ENCODE data around the gene RPS4Y1. TPM values are rescaled to one million over a fixed set of nuclear protein-coding genes. Genes with fewer than 3 reads are reported as not detected.
"Not testable (repeated sequence)": the region's sequence is repeated elsewhere in the genome, so short reads cannot be mapped to it uniquely, and the experiment has no call there.

The RPS4Y1 gene
- 100 to 1,000 TPM; 650 to 675 (median 654) TPM for polyA plus RNA-seq (ENCODE audit: insufficient read length in 4 of 4)

DNA sequence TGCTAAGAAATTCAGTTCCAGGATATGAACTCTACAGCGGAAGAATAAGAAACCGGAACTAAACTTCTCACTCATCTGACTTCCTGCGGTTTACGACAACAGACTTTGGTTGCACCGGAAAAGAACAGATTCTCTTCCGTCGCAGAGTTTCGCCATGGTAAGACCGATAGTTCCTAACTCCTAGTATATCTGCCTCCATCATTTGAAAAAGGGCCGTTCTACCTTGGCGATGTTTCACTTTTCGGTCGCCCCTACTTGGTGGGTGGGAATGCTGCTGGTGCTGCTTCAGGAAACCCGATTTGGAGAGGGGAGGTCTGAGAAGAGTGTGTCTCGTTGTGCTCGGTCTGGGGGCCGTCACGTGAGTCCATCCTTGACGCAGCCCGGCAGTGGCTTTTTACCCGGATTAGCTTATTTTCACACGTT, at the start of gene RPS4Y1:
Gene RPS4Y1, plus strand, starts transcription at position 132 of the 423 bp plus-strand sequence. Its CDS starts 23 bp downstream, at position 155.
- DNase-seq (ENCODE audit: low read depth in 4 of 4, low spot score in 3 of 4) = peak; percentile 42 to 53 (median 48)

DNA sequence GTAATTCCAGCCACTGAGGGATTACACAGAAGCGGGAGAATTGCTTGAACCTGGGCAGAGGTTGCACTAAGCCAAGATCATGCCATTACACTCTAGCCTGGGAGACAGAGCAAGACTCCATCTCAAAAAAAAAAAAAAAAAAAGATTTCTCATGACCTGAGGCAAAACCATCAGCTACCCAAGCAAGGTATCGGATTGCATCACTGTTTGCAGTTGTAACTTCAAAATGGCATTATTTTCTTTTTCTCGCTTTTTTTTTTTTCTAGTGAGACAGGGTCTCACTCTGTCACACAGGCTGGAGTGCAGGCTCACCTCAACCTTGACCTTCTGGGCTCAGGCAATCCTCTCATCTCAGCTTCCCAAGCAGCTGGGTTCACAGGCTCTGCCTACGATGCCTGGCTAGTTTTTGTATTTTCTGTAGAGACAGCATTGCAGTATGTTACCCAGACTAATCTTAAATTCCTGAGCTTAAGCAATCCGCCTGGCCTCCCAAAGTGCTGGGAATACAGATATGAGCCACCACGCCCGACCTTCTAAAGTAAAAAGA, 44.4 kb upstream of the RPS4Y1 start:
- no peak for DNase-seq (ENCODE audit: low read depth in 4 of 4, low spot score in 3 of 4)

- no peak for DNase-seq (ENCODE audit: low read depth in 4 of 4, low spot score in 3 of 4)
Measured at GRCh38 chrY:2797991-2798390, 43.4 kb upstream of the RPS4Y1 start.

GRCh38 chrY:2800246-2800645, 41.2 kb upstream of the RPS4Y1 start:
- DNase-seq (ENCODE audit: low read depth in 4 of 4, low spot score in 3 of 4) = no peak

DNA sequence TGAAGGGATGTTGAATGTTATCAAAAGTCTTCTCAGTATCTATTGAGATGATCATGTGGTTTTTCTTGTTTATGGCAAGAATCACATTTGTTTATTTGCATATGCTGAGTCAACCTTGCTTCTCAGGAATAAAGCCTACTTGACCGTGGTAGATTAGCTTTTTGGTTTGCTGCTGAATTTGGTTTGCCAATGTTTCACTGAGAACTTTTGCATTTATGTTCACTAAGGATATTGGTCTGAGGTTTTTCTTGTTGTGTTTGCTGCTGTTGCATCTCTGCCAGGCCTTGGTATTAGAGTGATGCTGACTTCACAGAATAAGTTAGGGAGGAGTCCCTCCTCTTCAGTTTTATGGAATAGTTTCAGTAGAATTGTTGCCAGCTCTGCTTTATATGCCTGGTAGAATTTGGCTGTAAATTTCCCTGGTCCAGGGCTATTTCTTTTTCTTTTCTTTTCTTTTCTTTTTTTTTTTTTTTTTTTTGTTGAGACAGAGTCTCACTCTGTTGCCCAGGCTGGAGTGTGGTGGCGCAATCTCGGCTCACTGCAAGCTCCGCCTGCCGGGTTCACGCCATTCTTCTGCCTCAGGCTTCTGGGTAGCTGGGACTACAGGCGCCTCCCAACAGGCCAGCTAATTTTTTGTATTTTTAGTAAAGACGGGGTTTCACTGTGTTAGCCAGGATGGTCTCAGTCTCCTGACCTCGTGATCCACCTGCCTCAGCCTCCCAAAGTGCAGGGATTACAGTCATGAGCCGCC, 24.1 kb upstream of the RPS4Y1 start:
- not testable (repeated sequence) for DNase-seq (ENCODE audit: low read depth in 4 of 4, low spot score in 3 of 4)

- no peak for DNase-seq (ENCODE audit: low read depth in 4 of 4, low spot score in 3 of 4)
Measured at GRCh38 chrY:2824471-2824870, 16.9 kb upstream of the RPS4Y1 start.

- DNase-seq (ENCODE audit: low read depth in 4 of 4, low spot score in 3 of 4) = no peak
Measured at GRCh38 chrY:2828497-2828896, 12.9 kb upstream of the RPS4Y1 start.

DNA sequence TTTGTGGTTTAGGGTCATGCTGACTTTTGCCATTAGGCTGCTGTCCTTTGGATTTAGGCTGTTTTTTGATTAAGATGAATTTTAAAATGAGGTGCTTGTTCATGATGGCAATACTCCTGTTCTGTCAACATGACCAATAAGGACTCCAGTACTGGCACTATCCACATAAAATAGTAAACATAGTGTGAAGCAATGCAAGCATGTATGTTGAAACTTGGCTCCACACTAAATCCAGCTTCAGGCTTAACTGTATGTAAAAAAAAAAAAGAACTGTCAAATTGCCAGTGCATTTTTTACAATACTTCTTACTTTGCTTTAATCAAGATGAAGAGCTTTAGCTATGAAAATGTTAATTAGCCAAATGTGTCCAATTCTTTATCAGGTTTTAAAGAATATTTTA, 6.2 kb upstream of the RPS4Y1 start:
- no peak for DNase-seq (ENCODE audit: low read depth in 4 of 4, low spot score in 3 of 4)

GRCh38 chrY:2837078-2837477, 4.3 kb upstream of the RPS4Y1 start:
- DNase-seq (ENCODE audit: low read depth in 4 of 4, low spot score in 3 of 4) = no peak

- DNase-seq (ENCODE audit: low read depth in 4 of 4, low spot score in 3 of 4) = no peak
Measured at GRCh38 chrY:2837932-2838331, 3.5 kb upstream of the RPS4Y1 start.

DNA sequence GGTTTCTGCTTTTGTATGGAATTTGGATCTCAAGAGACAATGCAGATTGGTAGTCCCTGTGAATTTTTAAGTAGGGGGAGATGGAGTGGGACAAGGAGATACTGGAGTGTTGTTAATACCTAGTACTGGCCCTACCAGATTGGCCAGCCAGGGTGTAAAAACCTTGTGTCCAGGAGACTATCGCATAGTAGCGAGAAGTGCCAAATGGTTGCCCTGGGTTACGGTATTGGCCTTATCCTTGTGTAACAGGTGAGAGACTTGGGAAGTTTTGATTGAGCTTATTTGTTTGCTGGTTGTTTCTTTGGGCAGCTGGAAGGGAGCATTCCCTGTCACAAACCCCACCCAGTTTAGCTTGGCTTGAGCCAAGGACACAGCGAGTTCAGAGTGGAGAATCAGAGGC, 5.4 kb downstream of the RPS4Y1 start:
- DNase-seq (ENCODE audit: low read depth in 4 of 4, low spot score in 3 of 4) = no peak

DNA sequence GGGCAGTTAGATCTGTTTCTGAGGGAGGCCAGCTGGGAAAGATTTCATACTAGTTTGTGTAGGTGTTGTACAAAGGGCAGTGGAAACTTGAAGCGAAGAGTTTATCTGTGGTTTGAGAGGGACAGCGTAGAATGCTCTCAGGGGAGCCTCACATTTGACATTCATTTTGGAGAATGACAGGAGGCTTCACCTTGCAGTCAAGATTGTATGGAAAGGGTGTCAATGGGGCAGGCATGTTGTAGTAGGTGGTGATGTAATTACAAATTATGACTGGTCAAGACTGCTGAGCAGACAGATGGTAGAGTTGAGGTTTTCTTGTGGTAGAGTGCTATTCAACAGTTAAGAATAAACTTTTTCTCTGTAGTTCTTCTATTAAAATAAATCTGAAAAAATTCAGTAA, 7.0 kb downstream of the RPS4Y1 start:
- DNase-seq (ENCODE audit: low read depth in 4 of 4, low spot score in 3 of 4) = no peak

- no peak for DNase-seq (ENCODE audit: low read depth in 4 of 4, low spot score in 3 of 4)
Measured at GRCh38 chrY:2849368-2849767, 8.0 kb downstream of the RPS4Y1 start.

DNA sequence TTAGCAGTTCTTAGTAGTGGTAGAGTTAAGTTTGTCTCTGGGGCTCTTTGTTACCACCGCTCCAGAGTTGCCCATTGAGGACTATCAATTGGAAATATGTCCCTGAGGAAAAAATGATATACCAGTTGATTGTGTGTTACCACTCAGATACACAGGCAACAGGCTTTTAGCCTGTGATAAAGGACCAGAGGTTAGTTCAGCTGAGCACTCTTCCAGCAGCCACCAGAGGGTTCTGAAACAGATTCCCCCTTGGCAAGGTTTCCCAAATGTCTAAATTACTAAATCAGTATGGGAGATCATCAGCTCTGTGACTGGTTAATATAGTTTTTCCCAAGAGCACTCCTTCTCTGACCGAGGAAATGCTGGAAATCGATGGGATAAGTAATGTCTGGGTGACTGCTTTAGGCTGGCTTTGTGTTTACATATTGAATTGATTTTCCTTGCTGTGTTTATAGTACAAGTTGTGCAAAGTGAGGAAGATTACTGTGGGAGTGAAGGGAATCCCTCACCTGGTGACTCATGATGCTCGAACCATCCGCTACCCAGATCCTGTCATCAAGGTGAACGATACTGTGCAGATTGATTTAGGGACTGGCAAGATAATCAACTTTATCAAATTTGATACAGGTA, 12.9 kb downstream of the RPS4Y1 start:
- no peak for DNase-seq (ENCODE audit: low read depth in 4 of 4, low spot score in 3 of 4)

DNA sequence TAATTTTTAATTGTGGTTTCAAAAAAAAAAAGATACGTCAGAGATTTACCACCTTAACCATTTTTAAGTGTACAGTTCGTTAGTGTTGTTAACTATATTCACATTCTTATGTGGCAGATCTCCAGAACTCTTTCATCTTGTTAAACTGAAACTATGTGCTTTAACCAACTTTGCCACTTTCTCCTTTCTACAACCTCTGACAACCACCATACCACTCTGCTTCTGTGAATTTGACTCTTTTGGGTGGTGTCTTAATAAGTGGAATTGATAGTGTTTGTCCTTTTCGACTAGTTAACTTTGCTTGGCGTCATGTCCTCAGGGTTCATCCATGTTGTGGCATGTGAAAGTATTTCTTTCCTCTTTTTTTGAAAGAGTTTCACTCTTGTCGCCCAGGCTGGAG, 15.7 kb downstream of the RPS4Y1 start:
- no peak for DNase-seq (ENCODE audit: low read depth in 4 of 4, low spot score in 3 of 4)

DNA sequence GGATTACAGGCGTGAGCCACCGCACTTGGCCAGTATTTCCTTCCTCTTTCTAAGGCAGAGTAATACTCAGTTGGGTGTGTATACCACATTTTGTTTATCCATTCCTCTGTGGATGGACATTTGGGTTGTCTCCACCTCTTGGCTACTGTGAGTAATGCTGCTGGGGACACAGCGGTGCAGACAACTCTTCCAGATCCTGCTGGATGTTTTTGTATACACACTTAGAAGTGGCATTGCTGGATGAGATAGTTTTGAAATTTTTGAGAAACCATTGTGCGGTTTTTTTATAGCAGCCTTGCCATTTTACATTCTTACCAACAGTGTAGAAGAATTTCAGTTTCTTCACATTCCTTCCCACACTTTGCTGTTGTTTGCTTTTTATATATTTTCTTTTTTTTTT, 16.3 kb downstream of the RPS4Y1 start:
- DNase-seq (ENCODE audit: low read depth in 4 of 4, low spot score in 3 of 4) = no peak

- no peak for DNase-seq (ENCODE audit: low read depth in 4 of 4, low spot score in 3 of 4)
Measured at GRCh38 chrY:2859782-2860181, 18.4 kb downstream of the RPS4Y1 start.

DNA sequence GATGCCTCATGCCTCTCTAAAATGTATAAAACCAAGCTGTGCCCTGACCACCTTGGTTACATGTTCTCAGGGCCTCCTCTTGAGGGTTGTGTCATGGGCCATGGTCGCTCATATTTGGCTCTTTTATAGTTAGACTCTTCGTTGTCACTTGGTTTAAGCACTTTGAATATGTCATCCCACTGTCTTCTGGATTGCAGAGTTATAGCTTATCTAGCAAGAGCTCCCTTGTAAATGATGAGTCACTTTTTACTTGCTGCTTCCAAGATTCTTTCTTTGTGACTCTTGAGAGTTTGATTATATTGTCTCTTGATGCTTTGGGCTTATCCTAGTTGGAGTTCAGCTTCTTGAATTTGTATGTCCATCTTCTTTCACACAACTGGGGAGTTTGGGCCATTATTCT, 19.1 kb downstream of the RPS4Y1 start:
- no peak for DNase-seq (ENCODE audit: low read depth in 4 of 4, low spot score in 3 of 4)

GRCh38 chrY:2866581-2866980, 25.2 kb downstream of the RPS4Y1 start:
- no peak for DNase-seq (ENCODE audit: low read depth in 4 of 4, low spot score in 3 of 4)

GRCh38 chrY:2867469-2867868, 26.1 kb downstream of the RPS4Y1 start:
- no peak for DNase-seq (ENCODE audit: low read depth in 4 of 4, low spot score in 3 of 4)

GRCh38 chrY:2868035-2868607, 26.7 kb downstream of the RPS4Y1 start:
- DNase-seq (ENCODE audit: low read depth in 4 of 4, low spot score in 3 of 4) = no peak

GRCh38 chrY:2872234-2872633, 30.8 kb downstream of the RPS4Y1 start:
- not testable (repeated sequence) for DNase-seq (ENCODE audit: low read depth in 4 of 4, low spot score in 3 of 4)
